A549 (cell line): ENCODE data around the gene NTRK1. TPM values are rescaled to one million over a fixed set of nuclear protein-coding genes. Genes with fewer than 3 reads are reported as not detected.

Experiments
- ATAC-seq, 2 experiments: fragments of 200-7000 bp in 1 of 2; fragments of >200 bp in 1 of 2; cut with Nextera tagmentation in 1 of 2; cut with Tn5 transposase in 1 of 2; 3 replicates each; pipeline versions ENCODE4 v1.8.0 to v1.9.1; 2018 to 2020; ENCODE audit warnings: mild to moderate bottlenecking in 1 of 2, moderate library complexity in 1 of 2
- CTCF ChIA-PET: fragments of 300-600 bp; sonication (Branson Sonifier 250); formaldehyde crosslinking; extraction: SDS; loops from one replicate; lab custom pipeline; 2021; ENCODE audit warnings: antibody characterized with exemption, inconsistent platforms; lab: Yijun Ruan, JAX
- POLR2A ChIA-PET: fragments of 350-600 bp; formaldehyde crosslinking; extraction: SDS; loops from one replicate; lab custom pipeline; 2021; ENCODE audit warnings: antibody characterized with exemption, inconsistent platforms; lab: Yijun Ruan, JAX
- DNase-seq, 2 experiments: peaks; one replicate each; pipeline versions ENCODE4 v3.0.0 to v3.0.0-alpha.2; 2011 to 2016; ENCODE audit warnings: low read depth in 1 of 2, low spot score in 1 of 2
- FAIRE-seq: peaks from 2 replicates; lab custom pipeline; 2011; peaks lifted over from hg19 to GRCh38; lab: Jason Lieb, UNC
- H3K27ac ChIP-seq, 2 experiments: fragments of >200 bp; sonication (Bioruptor Twin); formaldehyde crosslinking; 3 replicates each; pipeline ENCODE4 v1.5.1; 2016 to 2017
- H3K4me1 ChIP-seq: fragments of >200 bp; sonication (Bioruptor Twin); formaldehyde crosslinking; 3 replicates; pipeline ENCODE4 v1.6.1; 2016
- H3K4me2 ChIP-seq: fragments of >200 bp; sonication (Bioruptor Twin); formaldehyde crosslinking; 3 replicates; pipeline ENCODE4 v1.6.1; 2016
- H3K4me3 ChIP-seq: fragments of >200 bp; sonication (Bioruptor Twin); formaldehyde crosslinking; 3 replicates; pipeline ENCODE4 v1.5.1; 2016
- H3K9me3 ChIP-seq: fragments of >200 bp; sonication (Bioruptor Twin); formaldehyde crosslinking; 3 replicates; pipeline ENCODE4 v1.6.1; 2016
- BHLHE40 ChIP-seq: IDR thresholded peaks from 2 replicates; pipeline ENCODE4 v1.6.1; 2012; ENCODE audit warnings: low read depth, low read length, inconsistent platforms
- CBX2 ChIP-seq: fragments of 200-600 bp; sonication (generic); IDR thresholded peaks from 2 replicates; pipeline ENCODE4 v1.6.1; 2016; ENCODE audit warnings: low read depth, mild to moderate bottlenecking, borderline replicate concordance
- CEBPB ChIP-seq, 2 experiments: fragments of >200 bp in 1 of 2; sonication (Bioruptor Twin) in 1 of 2; formaldehyde crosslinking in 1 of 2; IDR thresholded peaks; 2 replicates each; pipeline ENCODE4 v1.6.1; 2012 to 2016
- CHD2 ChIP-seq: fragments of 150-350 bp; IDR thresholded peaks from 2 replicates; pipeline ENCODE4 v1.6.1; 2014; ENCODE audit warnings: low read length; ENCODE audit not compliant: partially characterized antibody
- CHD4 ChIP-seq: fragments of 200-600 bp; sonication (generic); IDR thresholded peaks from 2 replicates; pipeline ENCODE4 v1.6.1; 2016; ENCODE audit warnings: antibody characterized with exemption, mild to moderate bottlenecking, borderline replicate concordance
- CTCF ChIP-seq: fragments of >200 bp; sonication (Bioruptor Twin); formaldehyde crosslinking; IDR thresholded peaks from 3 replicates; pipeline ENCODE4 v1.5.1; 2016
- EHF ChIP-seq: fragments of 250-450 bp; sonication (Bioruptor Pico); IDR thresholded peaks from 2 replicates; pipeline ENCODE4 v1.5.0; 2020; ENCODE audit warnings: mild to moderate bottlenecking
- EHMT2 ChIP-seq: fragments of 200-600 bp; sonication (generic); IDR thresholded peaks from 2 replicates; pipeline ENCODE4 v1.6.1; 2016; ENCODE audit warnings: antibody characterized with exemption, low read depth, mild to moderate bottlenecking, moderate library complexity
- EP300 ChIP-seq, 2 experiments: fragments of >200 bp; sonication (Bioruptor Twin); formaldehyde crosslinking; IDR thresholded peaks; 2 replicates in 1 of 2; 3 replicates in 1 of 2; pipeline ENCODE4 v1.6.1; 2016 to 2017
- ESRRA ChIP-seq: fragments of 150-350 bp; IDR thresholded peaks from 2 replicates; pipeline ENCODE4 v1.6.1; 2014; ENCODE audit warnings: mild to moderate bottlenecking, low read length, borderline replicate concordance
- FOSB ChIP-seq: fragments of 250-450 bp; sonication (Bioruptor Pico); IDR thresholded peaks from 2 replicates; pipeline ENCODE4 v1.5.0; 2020; ENCODE audit warnings: mild to moderate bottlenecking, moderate library complexity
- FOSL2 ChIP-seq, 2 experiments: fragments of 450-650 bp in 1 of 2; fragments of >200 bp in 1 of 2; sonication (Bioruptor Twin) in 1 of 2; formaldehyde crosslinking; IDR thresholded peaks; 2 replicates each; pipeline versions ENCODE4 v1.5.0 to v1.6.1; 2016 to 2020; ENCODE audit warnings: mild to moderate bottlenecking in 1 of 2, moderate library complexity in 1 of 2
- FOXS1 ChIP-seq: fragments of 250-450 bp; sonication (Bioruptor Pico); IDR thresholded peaks from 2 replicates; pipeline ENCODE4 v1.5.0; 2020; ENCODE audit warnings: mild to moderate bottlenecking, moderate library complexity
- GATA3 ChIP-seq: IDR thresholded peaks from 2 replicates; pipeline ENCODE4 v1.6.1; 2012; ENCODE audit warnings: borderline replicate concordance
- HDAC2 ChIP-seq: fragments of 200-600 bp; sonication (generic); IDR thresholded peaks from 2 replicates; pipeline ENCODE4 v1.6.1; 2016
- HES2 ChIP-seq: fragments of >200 bp; sonication (Bioruptor Twin); formaldehyde crosslinking; IDR thresholded peaks from 2 replicates; pipeline ENCODE4 v1.6.1; 2016
- HEYL ChIP-seq: fragments of 250-450 bp; sonication (Bioruptor Pico); IDR thresholded peaks from 2 replicates; pipeline ENCODE4 v1.8.0; 2021; ENCODE audit warnings: mild to moderate bottlenecking, moderate library complexity
- HOXA7 ChIP-seq: fragments of 250-450 bp; sonication (Bioruptor Pico); IDR thresholded peaks from 2 replicates; pipeline ENCODE4 v1.5.0; 2020; ENCODE audit warnings: mild to moderate bottlenecking, moderate library complexity
- KDM1A ChIP-seq: fragments of 200-600 bp; sonication (generic); IDR thresholded peaks from 2 replicates; pipeline ENCODE4 v1.6.1; 2016; ENCODE audit warnings: low read depth, mild to moderate bottlenecking
- MAFK ChIP-seq: fragments of 450-650 bp; IDR thresholded peaks from 2 replicates; pipeline ENCODE4 v1.6.1; 2014; ENCODE audit not compliant: partially characterized antibody
- MAX ChIP-seq: IDR thresholded peaks from 2 replicates; pipeline ENCODE4 v1.6.1; 2012
- MAZ ChIP-seq: fragments of 150-350 bp; IDR thresholded peaks from 2 replicates; pipeline ENCODE4 v1.6.1; 2014; ENCODE audit warnings: antibody characterized with exemption, low read depth, low read length, borderline replicate concordance
- NR3C1 ChIP-seq: fragments of >200 bp; sonication (Bioruptor Twin); formaldehyde crosslinking; IDR thresholded peaks from 3 replicates; pipeline ENCODE4 v1.6.1; 2017
- PHF8 ChIP-seq: fragments of 200-600 bp; sonication (generic); IDR thresholded peaks from 2 replicates; pipeline ENCODE4 v1.6.1; 2016; ENCODE audit warnings: low read depth, mild to moderate bottlenecking, antibody characterized with exemption, moderate library complexity, borderline replicate concordance
- RARB ChIP-seq: fragments of 250-450 bp; sonication (Bioruptor Pico); IDR thresholded peaks from 2 replicates; pipeline ENCODE4 v1.8.0; 2021; ENCODE audit warnings: mild to moderate bottlenecking, moderate library complexity
- SREBF2 ChIP-seq: fragments of 450-650 bp; IDR thresholded peaks from 2 replicates; pipeline ENCODE4 v1.6.1; 2014; ENCODE audit warnings: mild to moderate bottlenecking, moderate library complexity
- ZNF302 ChIP-seq: fragments of 250-450 bp; sonication (Bioruptor Pico); IDR thresholded peaks from 2 replicates; pipeline ENCODE4 v1.9.0; 2021; ENCODE audit warnings: inconsistent platforms, mild to moderate bottlenecking, moderate library complexity
- ZSCAN20 ChIP-seq: fragments of 250-450 bp; sonication (Bioruptor Pico); IDR thresholded peaks from 2 replicates; pipeline ENCODE4 v1.8.0; 2022; ENCODE audit warnings: mild to moderate bottlenecking, moderate library complexity
- WGBS: methylation state at CpG from one replicate; pipeline ENCODE4 v1.1.6; 2017; ENCODE audit errors: missing lambda C conversion rate; 5-methylcytosine and 5-hydroxymethylcytosine counted together
- polyA plus RNA-seq, 4 experiments: library from polyadenylated mRNA; depleted of rRNA in 3 of 4; stranded (reverse); fragments of >200 nt; fragmentation: RNase III in 1 of 4; extraction: RNeasy Plus Mini Kit Qiagen cat#74134 plus additional on column Dnase treatment in 1 of 4; gene quantifications; 2 replicates in 3 of 4; 3 replicates in 1 of 4; pipeline ENCODE4 v1.2.3, GENCODE V29; 2011 to 2017
- TF ChIP-seq, protein P1 (sequence below): fragments of 250-450 bp; sonication (Bioruptor Pico); IDR thresholded peaks from 2 replicates; pipeline ENCODE4 v1.5.0; 2021; ENCODE audit warnings: mild to moderate bottlenecking, moderate library complexity, borderline replicate concordance

Gene NTRK1
- polyA plus RNA-seq, 2 of the 4 experiments (the other 2 are of a cell fraction) = 0.05 to 0.18 TPM

DNA sequence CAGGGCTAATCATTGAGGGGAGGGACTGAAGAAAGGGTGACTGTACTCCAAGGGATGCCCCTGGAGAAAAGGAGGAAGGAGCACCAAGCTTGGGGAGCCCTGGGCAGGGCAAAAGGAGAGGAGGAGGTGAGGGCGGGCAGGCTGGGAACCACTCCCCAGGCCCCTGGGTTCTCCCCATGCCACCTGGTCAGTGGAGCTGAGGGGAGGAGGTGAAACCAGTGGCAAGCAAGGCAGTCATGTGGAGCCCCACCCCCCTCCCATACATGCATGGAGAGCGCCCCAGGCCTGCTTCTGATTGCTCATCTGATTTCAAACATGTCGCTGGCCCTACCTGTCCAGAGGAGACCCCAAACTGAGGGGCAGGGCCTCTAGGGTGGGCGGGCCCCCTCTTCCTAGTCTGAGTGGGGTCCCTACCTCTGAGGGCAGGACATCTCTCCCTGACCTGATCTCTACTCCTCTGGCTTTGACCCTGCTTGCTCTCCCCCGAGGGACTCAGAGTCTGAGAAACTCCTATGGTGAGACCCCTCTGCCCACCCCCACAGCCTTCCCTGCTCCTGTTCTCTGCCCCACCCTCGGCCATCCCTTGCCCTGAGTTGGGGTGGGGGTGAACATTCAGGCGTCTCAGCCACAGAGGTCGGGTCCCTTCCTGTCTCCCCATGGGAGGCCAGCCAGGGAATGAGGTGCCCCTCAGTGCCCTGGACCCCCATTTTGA lies 20.3 kb upstream of the NTRK1 start (continued):
- TF ChIP-seq, protein P1, sequence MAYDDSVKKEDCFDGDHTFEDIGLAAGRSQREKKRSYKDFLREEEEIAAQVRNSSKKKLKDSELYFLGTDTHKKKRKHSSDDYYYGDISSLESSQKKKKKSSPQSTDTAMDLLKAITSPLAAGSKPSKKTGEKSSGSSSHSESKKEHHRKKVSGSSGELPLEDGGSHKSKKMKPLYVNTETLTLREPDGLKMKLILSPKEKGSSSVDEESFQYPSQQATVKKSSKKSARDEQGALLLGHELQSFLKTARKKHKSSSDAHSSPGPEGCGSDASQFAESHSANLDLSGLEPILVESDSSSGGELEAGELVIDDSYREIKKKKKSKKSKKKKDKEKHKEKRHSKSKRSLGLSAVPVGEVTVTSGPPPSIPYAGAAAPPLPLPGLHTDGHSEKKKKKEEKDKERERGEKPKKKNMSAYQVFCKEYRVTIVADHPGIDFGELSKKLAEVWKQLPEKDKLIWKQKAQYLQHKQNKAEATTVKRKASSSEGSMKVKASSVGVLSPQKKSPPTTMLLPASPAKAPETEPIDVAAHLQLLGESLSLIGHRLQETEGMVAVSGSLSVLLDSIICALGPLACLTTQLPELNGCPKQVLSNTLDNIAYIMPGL (CRISPR knock-in tag) = no peak
- TF ChIP-seq ZNF302 (no peak), EHF (CRISPR knock-in tag) (no peak), CEBPB (IDR thresholded peaks at IDR 0.05) (no peak)

- DNase-seq = no peak
- CTCF ChIA-PET = interaction anchor here (0.7 to 12.5 kb wide), 10 partner anchors 14 to 152 kb away, joined by 3 to 289 read pairs (median 4); partner anchors contain the start of genes INSRR and NTRK1
- Histone ChIP-seq H3K27ac (no peak overlapping the region), H3K9me3 (no peaks in the 10 kb centered on the region), H3K4me2 (no peak overlapping the region), H3K4me1 (no peaks in the 10 kb centered on the region), H3K4me3 (no peak overlapping the region)
- FAIRE-seq = no peak
- 40% methylated on average over 14 of the region's 14 CpGs for WGBS
- ATAC-seq = no peak
- TF ChIP-seq KDM1A = no peak
- no peak for TF ChIP-seq EHMT2
- TF ChIP-seq NR3C1 = no peak
- no peak for TF ChIP-seq FOSB (CRISPR knock-in tag)
- no peak for TF ChIP-seq BHLHE40
- TF ChIP-seq CHD2 = no peak
- TF ChIP-seq PHF8 = no peak
- TF ChIP-seq ESRRA = no peak
- POLR2A ChIA-PET = no interaction called here
These were observed 19.8 kb upstream of the NTRK1 start for GRCh38 chr1:156840898-156841279.

- CTCF ChIA-PET = interaction anchor here (0.7 to 12.5 kb wide), 10 partner anchors 14 to 153 kb away, joined by 3 to 289 read pairs (median 4); partner anchors contain the start of genes INSRR and NTRK1
These were observed 19.3 kb upstream of the NTRK1 start for GRCh38 chr1:156841295-156841855.

DNA sequence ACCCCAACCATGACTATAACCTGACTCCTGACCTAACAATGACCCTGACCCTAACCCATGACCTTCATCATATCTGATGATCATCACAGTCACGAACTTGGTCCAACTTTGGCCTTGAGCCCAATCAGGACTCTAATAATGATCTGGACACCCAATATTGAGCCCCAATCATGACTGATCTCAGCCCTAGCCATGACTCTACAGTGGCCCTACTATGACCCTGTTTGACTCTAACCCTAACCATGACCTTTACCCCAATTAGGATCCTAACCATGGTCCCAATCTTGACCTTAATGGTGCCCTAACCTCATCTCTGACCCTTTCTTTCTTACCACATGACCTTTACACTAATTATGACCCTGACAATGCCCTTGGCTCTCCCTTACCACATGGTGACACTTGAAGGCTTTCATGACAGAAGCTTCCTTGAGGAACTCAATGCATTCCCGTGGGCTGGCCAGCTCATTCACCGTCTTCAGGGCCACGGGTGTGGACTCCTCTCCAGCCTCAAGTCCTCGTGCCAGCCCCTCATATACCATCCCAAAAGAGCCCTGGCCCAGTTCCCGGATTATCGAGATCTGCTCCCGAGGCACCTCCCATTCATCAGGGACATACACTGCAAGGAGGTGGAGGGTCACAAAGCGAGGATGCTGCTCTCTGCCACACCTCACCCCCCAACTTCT lies 17.9 kb upstream of the NTRK1 start:
- no peak overlapping the region for H3K4me2 ChIP-seq
- ATAC-seq = no peak
- no peaks in the 10 kb centered on the region for H3K9me3 ChIP-seq
- no peak overlapping the region for H3K4me3 ChIP-seq
- ChIA-PET CTCF (interaction anchor here (0.8 to 8.4 kb wide), 2 partner anchors 12 to 84 kb away, joined by 3 to 289 read pairs; partner anchors contain the start of genes INSRR and NTRK1), POLR2A (no interaction called here)
- no peak overlapping the region for H3K27ac ChIP-seq
- no peak for DNase-seq
- FAIRE-seq = no peak
- 41% methylated on average over 9 of the region's 9 CpGs for WGBS
- no peaks in the 10 kb centered on the region for H3K4me1 ChIP-seq
- TF ChIP-seq PHF8 (no peak), CEBPB (IDR thresholded peaks at IDR 0.05) (no peak), HEYL (CRISPR knock-in tag) (no peak), EP300 (IDR thresholded peaks at IDR 0.05) (no peak), MAFK (no peak), ZSCAN20 (CRISPR knock-in tag) (no peak), GATA3 (no peak), RARB (CRISPR knock-in tag) (no peak), HDAC2 (no peak), FOSL2 (IDR thresholded peaks at IDR 0.05) (no peak), FOSL2 (CRISPR knock-in tag; IDR thresholded peaks at IDR 0.05) (no peak), MAX (no peak), CTCF (no peak), HES2 (no peak), CHD2 (no peak)

More at GRCh38 chr1:156841295-156841855, 19.3 kb upstream of the NTRK1 start:
- POLR2A ChIA-PET = no interaction called here
- H3K9me3 ChIP-seq = no peaks in the 10 kb centered on the region
- FAIRE-seq (no peak), DNase-seq (no peak), ATAC-seq (no peak)
- H3K27ac ChIP-seq = no peak overlapping the region
- 70% methylated on average over 11 of the region's 16 CpGs for WGBS
- no peak overlapping the region for H3K4me2 ChIP-seq
- TF ChIP-seq MAZ (no peak), NR3C1 (no peak), HOXA7 (CRISPR knock-in tag) (no peak), RARB (CRISPR knock-in tag) (no peak), CHD4 (no peak), EP300 (IDR thresholded peaks at IDR 0.05) (no peak), SREBF2 (no peak), FOSL2 (IDR thresholded peaks at IDR 0.05) (no peak), FOSL2 (CRISPR knock-in tag; IDR thresholded peaks at IDR 0.05) (no peak), ESRRA (no peak), FOXS1 (CRISPR knock-in tag) (no peak), CBX2 (no peak)
- H3K4me3 ChIP-seq = no peak overlapping the region
- no peaks in the 10 kb centered on the region for H3K4me1 ChIP-seq
